HG03108 (cell line): ENCODE measurements around the gene LAGE3.
A peak's percentile ranks its signal among the peaks of the same experiment; 100 is the strongest.
"Not testable (repeated sequence)": the region's sequence is repeated elsewhere in the genome, so short reads cannot be mapped to it uniquely, and the experiment has no call there.

ENCODE experiments used
- ATAC-seq: cut with Tn5 transposase; IDR thresholded peaks from one replicate; pipeline ENCODE4 v1.9.1; 2021; ENCODE audit warnings: moderate library complexity; ENCODE audit not compliant: unreplicated experiment

Gene LAGE3

GRCh38 chrX:154502989-154503388 lies 23.9 kb upstream of the LAGE3 start:
- ATAC-seq: no peak

- ATAC-seq: no peak
Observed at GRCh38 chrX:154502098-154502497, 23.0 kb upstream of the LAGE3 start.

GRCh38 chrX:154501423-154501822 lies 22.3 kb upstream of the LAGE3 start:
- not testable (repeated sequence) for ATAC-seq

- not testable (repeated sequence) for ATAC-seq
Observed at GRCh38 chrX:154496591-154497137, 17.6 kb upstream of the LAGE3 start.

- ATAC-seq: no peak
Observed at GRCh38 chrX:154495472-154495922, 16.4 kb upstream of the LAGE3 start.

- no peak for ATAC-seq
Observed at GRCh38 chrX:154494715-154495114, 15.6 kb upstream of the LAGE3 start.

- peak; percentile 74 for ATAC-seq
Observed at GRCh38 chrX:154490414-154491083, 11.5 kb upstream of the LAGE3 start, which contains the start of gene SLC10A3. TSS of gene SLC10A3 (minus strand) at chrX:154490629. CDS start at chrX:154488940, 1,689 bp downstream.

GRCh38 chrX:154490021-154490413 lies 10.9 kb upstream of the LAGE3 start:
- peak; percentile 5 for ATAC-seq

GRCh38 chrX:154489182-154489581 lies 10.1 kb upstream of the LAGE3 start:
- ATAC-seq: no peak

GRCh38 chrX:154488336-154489075 lies 9.4 kb upstream of the LAGE3 start:
- no peak for ATAC-seq

- ATAC-seq: no peak
Observed at GRCh38 chrX:154487518-154488290, 8.6 kb upstream of the LAGE3 start.

GRCh38 chrX:154486396-154487207 lies 7.5 kb upstream of the LAGE3 start, which contains the start of gene UBL4A:
TSS of gene UBL4A (minus strand) at chrX:154486615. CDS start at chrX:154486584, 31 bp downstream.
- ATAC-seq: no peak

GRCh38 chrX:154486052-154486395 lies 6.9 kb upstream of the LAGE3 start:
- no peak for ATAC-seq

- no peak for ATAC-seq
Observed at GRCh38 chrX:154485150-154486051, 6.3 kb upstream of the LAGE3 start.

- no peak for ATAC-seq
Observed at GRCh38 chrX:154484255-154485149, 5.4 kb upstream of the LAGE3 start.

GRCh38 chrX:154483325-154483724 lies 4.2 kb upstream of the LAGE3 start:
- ATAC-seq: no peak

- no peak for ATAC-seq
Observed at GRCh38 chrX:154482786-154483185, 3.7 kb upstream of the LAGE3 start.

- ATAC-seq: no peak
Observed at GRCh38 chrX:154481911-154482601, 3.0 kb upstream of the LAGE3 start.
